GM19463 (cell line): ENCODE results near the gene PARP11.

Experiments used
- ATAC-seq: cut with Tn5 transposase; IDR thresholded peaks from one replicate; pipeline ENCODE4 v1.9.1; 2021; ENCODE audit warnings: mild to moderate bottlenecking, moderate library complexity; ENCODE audit not compliant: unreplicated experiment

PARP11 gene

GRCh38 chr12:3775385-3776035, 97.7 kb downstream of the PARP11 start:
- no peak for ATAC-seq

- ATAC-seq: no peak
These were observed 100.8 kb downstream of the PARP11 start for GRCh38 chr12:3772380-3772779.

GRCh38 chr12:3771853-3772252, 101.3 kb downstream of the PARP11 start:
- no peak for ATAC-seq

GRCh38 chr12:3770891-3771290, 102.3 kb downstream of the PARP11 start:
- no peak for ATAC-seq

DNA sequence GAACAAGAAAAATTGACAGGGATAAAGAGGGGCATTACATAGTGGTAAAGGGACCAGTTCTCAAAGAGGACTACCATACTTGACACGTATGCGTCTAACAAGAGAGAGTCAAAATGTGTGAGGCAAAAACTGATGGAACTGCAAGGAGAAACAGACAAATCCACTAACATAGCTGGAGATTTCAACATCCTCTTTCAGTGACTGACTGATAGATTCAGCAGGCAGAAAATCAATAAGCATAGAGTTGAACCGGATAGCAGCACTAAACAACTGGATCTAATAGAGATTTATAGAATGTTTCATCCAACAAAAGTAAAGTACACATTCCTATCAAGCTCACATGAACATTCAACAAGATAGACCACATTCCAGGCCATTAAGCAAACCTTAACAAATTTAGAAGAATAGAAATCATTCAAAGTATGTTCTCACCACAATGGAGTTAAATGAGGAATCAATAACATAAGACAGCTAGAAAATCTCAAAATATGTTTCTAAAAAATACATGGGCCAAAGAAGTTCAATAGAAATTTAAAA, 104.2 kb downstream of the PARP11 start:
- no peak for ATAC-seq

DNA sequence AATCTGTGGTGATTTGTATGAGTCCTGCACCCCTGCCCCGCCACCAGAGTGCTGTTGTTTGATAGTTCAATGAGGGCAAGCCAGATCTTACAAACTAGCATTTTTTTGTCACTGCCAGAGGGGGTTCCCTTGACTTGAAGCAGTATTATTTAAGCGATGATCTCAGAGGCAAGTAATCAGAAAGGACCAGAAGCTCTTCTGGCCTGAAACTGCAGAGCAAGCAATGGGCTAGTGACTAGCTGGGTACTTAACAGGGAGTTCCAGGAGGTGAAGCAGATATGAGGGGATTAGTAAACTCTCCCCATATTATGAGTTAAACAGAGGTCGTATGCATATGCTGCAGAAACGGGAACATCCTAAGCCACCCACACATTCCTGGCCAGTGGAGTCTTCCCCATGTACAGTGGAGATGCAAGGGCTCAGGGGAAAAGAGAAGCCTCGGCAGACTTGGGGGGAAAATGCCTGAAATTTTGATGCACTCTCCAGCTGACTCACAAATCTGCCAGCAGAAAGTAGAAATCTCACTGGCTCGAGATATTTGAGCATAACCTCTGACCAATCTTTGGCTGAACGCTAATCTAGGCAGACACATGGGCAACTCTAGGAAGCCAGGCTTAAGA, 112.0 kb downstream of the PARP11 start:
- no peak for ATAC-seq

DNA sequence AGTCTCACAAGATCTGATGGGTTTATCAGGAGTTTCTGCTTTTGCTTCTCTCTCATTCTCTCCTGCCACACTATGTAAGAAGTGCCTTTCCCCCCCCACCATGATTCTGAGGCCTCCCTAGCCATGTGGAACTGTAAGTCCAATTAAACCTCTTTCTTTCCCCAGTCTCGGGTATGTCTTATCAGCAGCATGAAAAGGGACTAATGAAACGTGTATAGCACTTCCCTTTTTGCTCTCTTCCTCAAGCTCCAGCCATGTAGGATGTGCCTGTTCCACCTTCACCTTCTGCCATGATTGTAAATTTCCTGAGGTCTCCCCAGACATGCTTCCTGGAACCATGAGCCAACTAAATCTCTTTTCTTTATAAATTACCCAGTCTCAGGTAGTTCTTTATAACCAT, 113.3 kb downstream of the PARP11 start:
- no peak for ATAC-seq
